ENCODE measurements around the gene DET1. TPM values are rescaled to one million over a fixed set of nuclear protein-coding genes. Genes with fewer than 3 reads are reported as not detected.

Gene DET1
- total RNA-seq, 5 donors from 2014 or later (not counting 1 experiment from before 2014, with no cell fraction given), result 4.1 to 9.4 (median 6.4) TPM

DNA sequence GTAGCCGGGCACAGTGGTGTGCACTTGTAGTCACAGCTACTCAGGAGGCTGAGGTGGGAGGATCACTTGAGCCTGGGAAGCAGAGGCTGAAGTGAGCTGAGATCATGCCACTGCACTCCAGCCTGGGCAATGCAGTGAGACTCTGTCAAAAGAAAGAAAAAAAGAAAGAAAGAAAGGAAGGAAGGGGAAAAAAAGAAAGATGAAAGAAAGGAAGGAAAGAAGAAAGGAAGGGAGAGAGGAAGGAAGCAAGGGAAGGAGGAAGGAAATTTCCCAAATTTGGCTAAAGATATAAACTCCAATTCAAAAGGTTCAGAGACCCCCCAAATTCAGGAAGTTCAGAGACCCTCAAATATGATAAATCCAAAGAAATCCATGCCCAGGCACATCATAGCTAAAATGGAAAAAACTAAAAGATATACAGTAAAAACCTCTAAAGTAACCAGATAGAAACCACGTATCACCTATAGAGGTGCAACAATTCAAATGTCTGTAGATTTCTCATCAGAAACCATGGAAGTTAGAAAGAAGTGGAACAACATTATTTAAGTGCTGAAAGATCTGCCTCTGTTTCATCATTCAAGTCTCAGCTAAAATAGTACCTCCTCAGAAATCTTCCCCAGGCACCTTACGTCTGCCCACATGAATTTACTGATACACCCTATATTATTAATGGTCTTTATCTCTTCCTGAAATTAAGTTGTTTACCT lies 10.7 kb downstream of the DET1 start:
- Mint-ChIP-seq H3K4me3 (no peak overlapping the region), H3K9me3 (peaks cover 0 to 22% (median 8%) of the 10 kb centered on the region in 3 donors), H3K27ac (no peak overlapping the region), H3K36me3 (peaks cover 54% of the 10 kb centered on the region), H3K27me3 (no peaks in the 10 kb centered on the region), H3K4me1 (peaks cover 0 to 3% (median 0%) of the 10 kb centered on the region in 3 donors)
- POLR2A ChIA-PET, result no interaction called here
- H3K4me3 ChIP-seq (ENCODE audit: control insufficient read depth in 1 of 2, extremely low read depth in 1 of 2, low read length in 1 of 2), result no peak overlapping the region
- no peak for ATAC-seq (replicated peaks in 1 of 4)
- no peaks in the 10 kb centered on the region for H3K27me3 ChIP-seq (replicated peaks in 1 of 2; ENCODE audit: control insufficient read depth in 2 of 2, extremely low read depth in 1 of 2, insufficient read depth in 2 of 2, low read length in 1 of 2)
- H3K27ac ChIP-seq (ENCODE audit: low read length), result no peak overlapping the region
- CTCF ChIA-PET, result no interaction called here
- no peak for DNase-seq
- no peaks in the 10 kb centered on the region for H3K4me1 ChIP-seq (ENCODE audit: control insufficient read depth in 1 of 2, extremely low read depth in 1 of 2, insufficient read depth in 2 of 2, low read length in 2 of 2)
- WGBS (ENCODE audit: insufficient coverage), result 100% methylated on average over 1 of the region's 3 CpGs
- peaks cover 7 to 12% of the 10 kb centered on the region in 2 donors for H3K36me3 ChIP-seq (ENCODE audit: control insufficient read depth in 2 of 2, extremely low read depth in 1 of 2, insufficient read depth in 1 of 2, low read length in 1 of 2)
- H3K9me3 ChIP-seq, result peaks cover 2% of the 10 kb centered on the region

DNA sequence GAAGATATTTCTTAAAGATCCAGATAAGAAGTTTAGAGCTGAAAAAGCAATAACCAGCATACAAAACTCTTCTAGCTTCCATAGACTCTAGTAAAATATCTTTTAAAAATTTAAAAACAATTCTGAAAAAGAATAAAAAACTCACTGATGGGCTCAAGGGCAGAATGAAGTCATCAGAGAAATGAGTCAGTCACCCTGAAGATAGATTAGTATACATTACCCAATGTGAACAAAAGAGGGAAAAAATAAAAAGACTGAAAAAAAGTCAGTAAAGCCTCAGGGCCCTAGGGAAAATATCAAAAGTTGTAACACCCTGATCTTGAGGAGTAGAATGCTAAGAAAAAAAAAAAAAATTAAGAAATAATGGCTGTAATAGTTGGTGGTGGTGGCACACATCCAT lies 11.4 kb downstream of the DET1 start:
- ChIA-PET POLR2A (no interaction called here), CTCF (no interaction called here)
- peaks cover 0 to 3% (median 0%) of the 10 kb centered on the region in 3 donors for H3K4me1 Mint-ChIP-seq
- Histone ChIP-seq H3K4me3 (ENCODE audit: control insufficient read depth in 1 of 2, extremely low read depth in 1 of 2, low read length in 1 of 2) (no peak overlapping the region), H3K4me1 (ENCODE audit: control insufficient read depth in 1 of 2, extremely low read depth in 1 of 2, insufficient read depth in 2 of 2, low read length in 2 of 2) (no peaks in the 10 kb centered on the region), H3K9me3 (peaks cover 2% of the 10 kb centered on the region), H3K27ac (ENCODE audit: low read length) (no peak overlapping the region), H3K36me3 (ENCODE audit: control insufficient read depth in 2 of 2, extremely low read depth in 1 of 2, insufficient read depth in 1 of 2, low read length in 1 of 2) (peaks cover 13 to 14% of the 10 kb centered on the region in 2 donors), H3K27me3 (replicated peaks in 1 of 2; ENCODE audit: control insufficient read depth in 2 of 2, extremely low read depth in 1 of 2, insufficient read depth in 2 of 2, low read length in 1 of 2) (no peaks in the 10 kb centered on the region)
- H3K4me3 Mint-ChIP-seq, result no peak overlapping the region
- no peak for ATAC-seq (replicated peaks in 1 of 4)
- H3K27ac Mint-ChIP-seq, result no peak overlapping the region
- peaks cover 0 to 22% (median 8%) of the 10 kb centered on the region in 3 donors for H3K9me3 Mint-ChIP-seq
- no peaks in the 10 kb centered on the region for H3K27me3 Mint-ChIP-seq
- peaks cover 61% of the 10 kb centered on the region for H3K36me3 Mint-ChIP-seq
- no peak for DNase-seq

DNA sequence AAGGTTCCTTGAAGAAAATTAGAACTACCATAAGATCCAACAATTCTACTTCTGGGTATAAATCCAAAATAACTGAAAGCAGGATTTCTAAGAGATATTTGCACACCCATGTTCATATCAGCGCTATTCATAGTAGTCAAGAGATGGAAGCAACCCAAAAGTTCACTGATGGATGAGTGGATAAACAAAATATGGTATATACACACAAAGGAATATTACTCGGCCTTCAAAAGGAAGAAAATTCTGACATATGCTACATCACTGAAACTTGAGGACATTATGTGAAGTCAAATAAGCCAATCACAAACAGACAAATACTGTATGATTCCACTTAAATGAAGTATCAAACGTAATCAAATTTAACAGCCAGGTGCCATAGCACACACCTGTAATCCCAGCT lies 13.1 kb downstream of the DET1 start:
- WGBS (ENCODE audit: insufficient coverage), result no CpG with 5 or more reads among the region's 3 CpGs

DNA sequence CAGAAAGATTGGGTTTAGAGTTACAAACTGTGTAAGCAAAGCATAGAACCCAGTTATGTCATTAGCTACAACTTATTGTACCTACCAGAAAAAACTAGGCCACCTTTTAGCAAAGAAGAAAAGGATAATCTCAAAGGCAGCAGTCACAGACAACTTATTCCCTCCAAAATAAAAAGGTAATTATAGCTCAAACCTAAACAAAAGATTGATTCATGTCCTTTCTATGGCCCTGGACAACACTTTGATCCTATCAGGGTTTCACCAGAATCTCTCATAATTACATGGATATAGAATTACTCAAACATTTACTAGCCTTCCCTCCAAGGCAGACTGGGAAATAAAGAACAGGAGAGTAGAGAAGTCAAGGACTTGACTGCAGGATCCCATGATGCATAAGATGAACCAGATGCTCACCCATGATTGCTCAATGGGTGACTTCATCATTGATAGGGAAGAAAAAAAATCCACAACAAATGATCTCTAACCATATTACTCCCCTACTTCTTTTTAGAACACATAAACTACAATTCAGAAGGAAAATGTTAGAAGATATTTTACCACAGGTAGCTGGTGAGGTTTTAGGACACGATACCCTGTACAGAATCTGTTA lies 17.4 kb downstream of the DET1 start:
- H3K36me3 Mint-ChIP-seq, result peaks cover 78% of the 10 kb centered on the region
- Histone ChIP-seq H3K36me3 (ENCODE audit: control insufficient read depth in 2 of 2, extremely low read depth in 1 of 2, insufficient read depth in 1 of 2, low read length in 1 of 2) (peaks cover 13 to 55% of the 10 kb centered on the region in 2 donors), H3K27ac (ENCODE audit: low read length) (no peak overlapping the region), H3K9me3 (no peaks in the 10 kb centered on the region), H3K4me3 (ENCODE audit: control insufficient read depth in 1 of 2, extremely low read depth in 1 of 2, low read length in 1 of 2) (no peak overlapping the region), H3K27me3 (replicated peaks in 1 of 2; ENCODE audit: control insufficient read depth in 2 of 2, extremely low read depth in 1 of 2, insufficient read depth in 2 of 2, low read length in 1 of 2) (no peaks in the 10 kb centered on the region), H3K4me1 (ENCODE audit: control insufficient read depth in 1 of 2, extremely low read depth in 1 of 2, insufficient read depth in 2 of 2, low read length in 2 of 2) (no peaks in the 10 kb centered on the region)
- POLR2A ChIA-PET, result no interaction called here
- no peak overlapping the region for H3K27ac Mint-ChIP-seq
- H3K4me3 Mint-ChIP-seq, result no peak overlapping the region
- WGBS (ENCODE audit: insufficient coverage), result no CpG with 5 or more reads among the region's 1 CpG
- no peak for ATAC-seq (replicated peaks in 1 of 4)
- CTCF ChIA-PET, result no interaction called here
- peaks cover 0 to 7% (median 1%) of the 10 kb centered on the region in 3 donors for H3K9me3 Mint-ChIP-seq
- H3K4me1 Mint-ChIP-seq, result peaks cover 1 to 18% (median 7%) of the 10 kb centered on the region in 3 donors
- no peaks in the 10 kb centered on the region for H3K27me3 Mint-ChIP-seq
- no peak for DNase-seq

More for the DNA sequence above, 13.1 kb downstream of the DET1 start:
- Mint-ChIP-seq H3K27ac (no peak overlapping the region), H3K36me3 (peaks cover 72% of the 10 kb centered on the region), H3K4me3 (no peak overlapping the region), H3K27me3 (no peaks in the 10 kb centered on the region), H3K9me3 (peaks cover 0 to 22% (median 8%) of the 10 kb centered on the region in 3 donors), H3K4me1 (peaks cover 1 to 12% (median 9%) of the 10 kb centered on the region in 3 donors)
- ATAC-seq (replicated peaks in 1 of 4) (no peak), DNase-seq (no peak)
- H3K27me3 ChIP-seq (replicated peaks in 1 of 2; ENCODE audit: control insufficient read depth in 2 of 2, extremely low read depth in 1 of 2, insufficient read depth in 2 of 2, low read length in 1 of 2), result no peaks in the 10 kb centered on the region
- peaks cover 9 to 30% of the 10 kb centered on the region in 2 donors for H3K36me3 ChIP-seq (ENCODE audit: control insufficient read depth in 2 of 2, extremely low read depth in 1 of 2, insufficient read depth in 1 of 2, low read length in 1 of 2)
- no peak overlapping the region for H3K4me3 ChIP-seq (ENCODE audit: control insufficient read depth in 1 of 2, extremely low read depth in 1 of 2, low read length in 1 of 2)
- H3K4me1 ChIP-seq (ENCODE audit: control insufficient read depth in 1 of 2, extremely low read depth in 1 of 2, insufficient read depth in 2 of 2, low read length in 2 of 2), result no peaks in the 10 kb centered on the region
- no peak overlapping the region for H3K27ac ChIP-seq (ENCODE audit: low read length)
- H3K9me3 ChIP-seq, result peaks cover 2% of the 10 kb centered on the region
- CTCF ChIA-PET, result no interaction called here
- POLR2A ChIA-PET, result no interaction called here

DNA sequence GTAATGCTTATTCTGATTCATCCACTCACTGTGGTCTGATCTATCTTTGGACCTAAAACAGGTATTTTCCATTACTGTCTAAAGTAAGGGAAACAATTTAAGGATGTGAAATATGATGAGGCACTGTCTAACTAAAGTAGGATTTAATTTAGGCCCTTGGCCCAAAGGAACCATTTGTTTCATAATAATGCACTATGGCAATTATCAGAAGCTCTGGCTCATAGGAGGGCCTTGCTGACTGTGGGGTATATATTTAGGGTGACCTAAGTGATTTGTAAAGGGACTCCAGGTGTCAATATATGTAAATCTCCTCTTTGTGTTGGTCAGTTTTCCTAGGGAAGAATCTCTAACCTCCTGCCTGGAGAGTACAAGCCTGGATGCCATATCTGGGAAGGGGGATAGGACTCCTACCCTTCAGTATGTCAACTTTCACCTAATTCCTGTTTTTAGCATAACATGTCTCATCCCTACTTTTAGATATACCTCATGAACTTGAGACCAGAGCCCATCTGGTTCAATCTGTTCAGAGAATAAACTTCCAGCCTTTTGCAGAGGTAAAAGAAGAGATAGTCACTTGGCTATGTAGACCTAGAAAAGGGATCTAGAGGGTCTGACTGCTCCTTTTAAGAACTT lies 20.1 kb downstream of the DET1 start:
- H3K4me3 ChIP-seq (ENCODE audit: control insufficient read depth in 1 of 2, extremely low read depth in 1 of 2, low read length in 1 of 2), result no peak overlapping the region
- CTCF ChIA-PET, result no interaction called here
- H3K9me3 Mint-ChIP-seq, result no peaks in the 10 kb centered on the region
- H3K27me3 Mint-ChIP-seq, result no peaks in the 10 kb centered on the region
- H3K27ac Mint-ChIP-seq, result no peak overlapping the region
- no peaks in the 10 kb centered on the region for H3K4me1 ChIP-seq (ENCODE audit: control insufficient read depth in 1 of 2, extremely low read depth in 1 of 2, insufficient read depth in 2 of 2, low read length in 2 of 2)
- H3K27ac ChIP-seq (ENCODE audit: low read length), result no peak overlapping the region
- H3K9me3 ChIP-seq, result no peaks in the 10 kb centered on the region
- peaks cover 1 to 18% (median 7%) of the 10 kb centered on the region in 3 donors for H3K4me1 Mint-ChIP-seq
- ATAC-seq (replicated peaks in 1 of 4), result no peak
- H3K4me3 Mint-ChIP-seq, result no peak overlapping the region
- H3K36me3 ChIP-seq (ENCODE audit: control insufficient read depth in 2 of 2, extremely low read depth in 1 of 2, insufficient read depth in 1 of 2, low read length in 1 of 2), result peaks cover 14 to 54% of the 10 kb centered on the region in 2 donors
- POLR2A ChIA-PET, result no interaction called here
- no peak for DNase-seq
- no peaks in the 10 kb centered on the region for H3K27me3 ChIP-seq (replicated peaks in 1 of 2; ENCODE audit: control insufficient read depth in 2 of 2, extremely low read depth in 1 of 2, insufficient read depth in 2 of 2, low read length in 1 of 2)
- peaks cover 72% of the 10 kb centered on the region for H3K36me3 Mint-ChIP-seq

- Histone ChIP-seq H3K4me3 (ENCODE audit: control insufficient read depth in 1 of 2, extremely low read depth in 1 of 2, low read length in 1 of 2) (no peak overlapping the region), H3K4me1 (ENCODE audit: control insufficient read depth in 1 of 2, extremely low read depth in 1 of 2, insufficient read depth in 2 of 2, low read length in 2 of 2) (no peaks in the 10 kb centered on the region), H3K36me3 (ENCODE audit: control insufficient read depth in 2 of 2, extremely low read depth in 1 of 2, insufficient read depth in 1 of 2, low read length in 1 of 2) (peaks cover 8 to 45% of the 10 kb centered on the region in 2 donors), H3K27me3 (replicated peaks in 1 of 2; ENCODE audit: control insufficient read depth in 2 of 2, extremely low read depth in 1 of 2, insufficient read depth in 2 of 2, low read length in 1 of 2) (no peaks in the 10 kb centered on the region), H3K27ac (ENCODE audit: low read length) (no peak overlapping the region), H3K9me3 (no peaks in the 10 kb centered on the region)
- H3K27ac Mint-ChIP-seq, result no peak overlapping the region
- CTCF ChIA-PET, result interaction anchor here in 1 of 2 donors (0.7 kb wide), 1 partner anchor 71 kb away, joined by 3 read pairs; no protein-coding TSS in a partner anchor
- no peak overlapping the region for H3K4me3 Mint-ChIP-seq
- POLR2A ChIA-PET, result interaction anchor here in 1 of 2 donors (0.8 kb wide), 1 partner anchor 103 kb away, joined by 3 read pairs; no protein-coding TSS in a partner anchor
- peaks cover 1 to 18% (median 7%) of the 10 kb centered on the region in 3 donors for H3K4me1 Mint-ChIP-seq
- H3K27me3 Mint-ChIP-seq, result no peaks in the 10 kb centered on the region
- ATAC-seq (replicated peaks in 1 of 4) (no peak), DNase-seq (no peak)
- no peaks in the 10 kb centered on the region for H3K9me3 Mint-ChIP-seq
- peaks cover 63% of the 10 kb centered on the region for H3K36me3 Mint-ChIP-seq
Observed at GRCh38 chr15:88525418-88525817, 21.1 kb downstream of the DET1 start.
